PC-3 (cell line): Measurements from ENCODE around the gene LSM12. TPM values are rescaled to one million over a fixed set of nuclear protein-coding genes. Genes with fewer than 3 reads are reported as not detected.
A peak's percentile ranks its signal among the peaks of the same experiment; 100 is the strongest.

Source experiments
- ATAC-seq: fragments of 200-7000 bp; cut with Tn5 transposase; 2 replicates; pipeline ENCODE4 v1.9.1; 2020; ENCODE audit warnings: mild to moderate bottlenecking, moderate library complexity
- BruUV-seq: library from RNA; stranded (reverse); fragments of 400-500 nt; replicated peaks from 2 replicates; lab custom pipeline; 2021; lab: Mats Ljungman, UMichigan
- CTCF ChIA-PET: fragments of 300-600 bp; sonication (Branson Sonifier 250); formaldehyde crosslinking; loops from one replicate; lab custom pipeline; 2022; ENCODE audit warnings: antibody characterized with exemption; lab: Charles Lee
- POLR2A ChIA-PET: fragments of 300-600 bp; sonication (Branson Sonifier 250); formaldehyde crosslinking; loops from one replicate; lab custom pipeline; 2022; ENCODE audit warnings: antibody characterized with exemption; ENCODE audit not compliant: unreplicated experiment; lab: Charles Lee
- DNase-seq: peaks from one replicate; pipeline ENCODE4 v3.0.0-alpha.2; 2015
- H2AFZ ChIP-seq: fragments of 300-600 bp; sonication (generic); 2 replicates; pipeline ENCODE4 v1.6.0; 2016; ENCODE audit warnings: antibody characterized with exemption, low read length
- H3F3A ChIP-seq: fragments of 300-600 bp; sonication (generic); one replicate; pipeline ENCODE4 v1.6.0; 2017; ENCODE audit warnings: antibody characterized with exemption, low read length, control low read depth, mild to moderate bottlenecking; ENCODE audit not compliant: unreplicated experiment
- H3K27ac ChIP-seq: fragments of 300-600 bp; sonication (generic); 2 replicates; pipeline ENCODE4 v1.5.1; 2016; ENCODE audit warnings: mild to moderate bottlenecking, low read length
- H3K27me3 ChIP-seq: fragments of 300-600 bp; sonication (generic); 2 replicates; pipeline ENCODE4 v1.6.1; 2016; ENCODE audit warnings: low read length, mixed read lengths
- H3K36me3 ChIP-seq: fragments of 300-600 bp; sonication (generic); 2 replicates; pipeline ENCODE4 v1.6.1; 2016; ENCODE audit warnings: low read depth, mixed run types, low read length, mixed read lengths
- H3K4me1 ChIP-seq: fragments of 300-600 bp; sonication (generic); 2 replicates; pipeline ENCODE4 v1.5.1; 2016; ENCODE audit warnings: low read length; ENCODE audit not compliant: insufficient read depth
- H3K4me2 ChIP-seq: fragments of 300-600 bp; sonication (generic); 2 replicates; pipeline ENCODE4 v1.6.0; 2016; ENCODE audit warnings: low read length
- H3K4me3 ChIP-seq: fragments of 300-600 bp; sonication (generic); 2 replicates; pipeline ENCODE4 v1.5.1; 2016; ENCODE audit warnings: mild to moderate bottlenecking, low read length, mixed read lengths
- H3K79me2 ChIP-seq: fragments of 300-600 bp; sonication (generic); 2 replicates; pipeline ENCODE4 v1.6.1; 2017; ENCODE audit warnings: low read length, mixed read lengths
- H3K9ac ChIP-seq: fragments of 300-600 bp; sonication (generic); 2 replicates; pipeline ENCODE4 v1.6.0; 2016; ENCODE audit warnings: mild to moderate bottlenecking, low read length
- H3K9me2 ChIP-seq: fragments of 300-600 bp; sonication (generic); replicated peaks from 2 replicates; pipeline ENCODE4 v1.6.1; 2016; ENCODE audit warnings: mixed run types, low read length, mixed read lengths
- H3K9me3 ChIP-seq: fragments of 300-600 bp; sonication (generic); 2 replicates; pipeline ENCODE4 v1.6.1; 2016; ENCODE audit warnings: low read length, mixed read lengths
- H4K20me1 ChIP-seq: fragments of 300-600 bp; sonication (generic); 2 replicates; pipeline ENCODE4 v1.6.1; 2016; ENCODE audit warnings: low read length, mixed read lengths
- CTCF ChIP-seq: fragments of 300-600 bp; sonication (generic); conservative IDR thresholded peaks from 2 replicates; pipeline ENCODE4 v1.5.1; 2017; ENCODE audit warnings: antibody characterized with exemption, low read depth, mild to moderate bottlenecking, low read length
- EZH2 ChIP-seq: fragments of 300-600 bp; sonication (generic); IDR thresholded peaks from one replicate; pipeline ENCODE4 v1.6.1; 2017; ENCODE audit warnings: antibody characterized with exemption, mild to moderate bottlenecking, low read length; ENCODE audit not compliant: unreplicated experiment
- EZH2phosphoT487 ChIP-seq: fragments of 300-600 bp; sonication (generic); IDR thresholded peaks from 2 replicates; pipeline ENCODE4 v1.6.1; 2018; ENCODE audit warnings: mild to moderate bottlenecking, antibody characterized with exemption, low read length, borderline replicate concordance
- intact Hi-C: fragments of 100-400 bp; cut with micrococcal nuclease; formaldehyde crosslinking; loops from 2 replicates; pipeline ENCODE4 v1.9.0; 2023
- total RNA-seq: library from RNA; depleted of rRNA; stranded (reverse); fragments of >200 nt; gene quantifications from 2 replicates; pipeline ENCODE4 v1.2.3, GENCODE V29; 2014

Gene LSM12
- total RNA-seq, 1 experiment from 2014 or later = 118 TPM

GRCh38 chr17:44014133-44014436 is 52.4 kb downstream of the LSM12 start:
- no peaks in the 10 kb centered on the region for H3K27me3 ChIP-seq
- H4K20me1 ChIP-seq = no peaks in the 10 kb centered on the region
- ChIA-PET CTCF (no interaction called here), POLR2A (interaction anchor here (0.6 kb wide), 1 partner anchor 137 kb away, joined by 4 read pairs; no protein-coding TSS in a partner anchor)
- peaks cover 26% of the 10 kb centered on the region for H3K79me2 ChIP-seq
- peak overlapping the region; percentile 96 for H2AFZ ChIP-seq
- no peaks in the 10 kb centered on the region for H3K9me3 ChIP-seq
- TF ChIP-seq EZH2phosphoT487 (no peak), CTCF (no peak), EZH2 (no peak)
- peaks cover 8% of the 10 kb centered on the region; the same call in 1 of the 2 replicates for H3K4me1 ChIP-seq
- intact Hi-C loops = loop anchor here (1.0 kb wide), 1 partner anchor 8 kb away; no protein-coding TSS in a partner anchor
- DNase-seq = no peak
- H3K4me3 ChIP-seq = peak overlapping the region; percentile 97
- peak overlapping the region; percentile 97 for H3K4me2 ChIP-seq
- peak overlapping the region; percentile 94 for H3K9ac ChIP-seq
- H3K27ac ChIP-seq = peak overlapping the region; percentile 41; the same call in 1 of the 2 replicates
- peaks cover 3% of the 10 kb centered on the region; the same call in 1 of the 2 replicates for H3K36me3 ChIP-seq
- no peaks in the 10 kb centered on the region for H3F3A ChIP-seq
- no peak; the same call in 1 of the 2 replicates for ATAC-seq
- no TSS peak for BruUV-seq
- no peaks in the 10 kb centered on the region for H3K9me2 ChIP-seq

- DNase-seq (no peak), ATAC-seq (no peak)
- ChIA-PET POLR2A (no interaction called here), CTCF (no interaction called here)
- no peaks in the 10 kb centered on the region for H4K20me1 ChIP-seq
- H3K9ac ChIP-seq = no peak overlapping the region
- BruUV-seq = no TSS peak
- no peaks in the 10 kb centered on the region for H3K27me3 ChIP-seq
- H2AFZ ChIP-seq = no peak overlapping the region
- no peaks in the 10 kb centered on the region for H3F3A ChIP-seq
- TF ChIP-seq EZH2phosphoT487 (no peak), EZH2 (no peak), CTCF (no peak)
- H3K27ac ChIP-seq = no peak overlapping the region
- H3K4me3 ChIP-seq = no peak overlapping the region
- peaks cover 33% of the 10 kb centered on the region for H3K79me2 ChIP-seq
- no peak overlapping the region for H3K4me2 ChIP-seq
- intact Hi-C loops = no loop called here
- H3K9me3 ChIP-seq = no peaks in the 10 kb centered on the region
- H3K9me2 ChIP-seq = no peaks in the 10 kb centered on the region
- peaks cover 9% of the 10 kb centered on the region; the same call in 1 of the 2 replicates for H3K4me1 ChIP-seq
- peaks cover 10% of the 10 kb centered on the region; the same call in 1 of the 2 replicates for H3K36me3 ChIP-seq
These were observed 53.6 kb downstream of the LSM12 start for GRCh38 chr17:44012874-44013273.

GRCh38 chr17:44012391-44012790 is 54.1 kb downstream of the LSM12 start:
- Histone ChIP-seq H3K27me3 (no peaks in the 10 kb centered on the region), H3K4me2 (no peak overlapping the region), H3K9ac (no peak overlapping the region), H4K20me1 (no peaks in the 10 kb centered on the region), H3K27ac (no peak overlapping the region), H2AFZ (no peak overlapping the region), H3F3A (no peaks in the 10 kb centered on the region), H3K36me3 (peaks cover 10% of the 10 kb centered on the region; the same call in 1 of the 2 replicates), H3K4me1 (peaks cover 14% of the 10 kb centered on the region; the same call in 1 of the 2 replicates), H3K4me3 (no peak overlapping the region), H3K9me2 (no peaks in the 10 kb centered on the region), H3K9me3 (no peaks in the 10 kb centered on the region), H3K79me2 (peaks cover 33% of the 10 kb centered on the region)
- no peak for ATAC-seq
- ChIA-PET POLR2A (no interaction called here), CTCF (no interaction called here)
- DNase-seq = no peak
- no peak for TF ChIP-seq CTCF
- no peak for TF ChIP-seq EZH2
- no peak for TF ChIP-seq EZH2phosphoT487
- no TSS peak for BruUV-seq
- intact Hi-C loops = no loop called here
